K562 (cell line): Measurements from ENCODE around the gene TMCO2.

Experiments used
- GATAD2A ChIP-seq: fragments of 450-650 bp; IDR thresholded peaks from 2 replicates; pipeline ENCODE4 v1.6.1; 2017
- NR3C1 ChIP-seq: sonication (generic); formaldehyde crosslinking; IDR thresholded peaks from 2 replicates; pipeline ENCODE4 v1.8.1; 2022; ENCODE audit warnings: missing genetic modification reagents
- POLR2A ChIP-seq: fragments of 450-650 bp; conservative IDR thresholded peaks from 2 replicates; pipeline ENCODE4 v1.6.1; 2016
- SMAD1 ChIP-seq: fragments of 150-350 bp; IDR thresholded peaks from 2 replicates; pipeline ENCODE4 v1.6.1; 2014; ENCODE audit warnings: low read length, low read depth; ENCODE audit not compliant: partially characterized antibody
- TSC22D4 ChIP-seq: fragments of 450-650 bp; IDR thresholded peaks from 2 replicates; pipeline ENCODE4 v1.6.1; 2016; ENCODE audit warnings: missing genetic modification characterization, missing biosample characterization, control low read depth
- ZNF507 ChIP-seq: conservative IDR thresholded peaks from 2 replicates; pipeline ENCODE4 v1.6.1; 2017; ENCODE audit warnings: missing genetic modification characterization, missing compliant biosample characterization
- TF ChIP-seq, protein P1 (sequence below), 3 experiments: IDR thresholded peaks in 2 of 3; conservative IDR thresholded peaks in 1 of 3; 2 replicates each; pipeline ENCODE4 v1.5.1; 2011 to 2012; ENCODE audit warnings: low read length in 3 of 3, mild to moderate bottlenecking in 3 of 3, control low read depth in 2 of 3, improper control_type of control experiment in 1 of 3, inconsistent platforms in 1 of 3, low read depth in 1 of 3, mixed read lengths in 1 of 3, moderate library complexity in 1 of 3; ENCODE audit not compliant: insufficient read depth in 2 of 3
- TF ChIP-seq, protein P2 (sequence below): fragments of 450-650 bp; formaldehyde crosslinking; IDR thresholded peaks from 2 replicates; pipeline ENCODE4 v1.4.0; 2022; ENCODE audit warnings: missing genetic modification characterization

GRCh38 chr1:40210511-40211204 lies 37.1 kb upstream of the TMCO2 start:
- TF ChIP-seq, protein P1, sequence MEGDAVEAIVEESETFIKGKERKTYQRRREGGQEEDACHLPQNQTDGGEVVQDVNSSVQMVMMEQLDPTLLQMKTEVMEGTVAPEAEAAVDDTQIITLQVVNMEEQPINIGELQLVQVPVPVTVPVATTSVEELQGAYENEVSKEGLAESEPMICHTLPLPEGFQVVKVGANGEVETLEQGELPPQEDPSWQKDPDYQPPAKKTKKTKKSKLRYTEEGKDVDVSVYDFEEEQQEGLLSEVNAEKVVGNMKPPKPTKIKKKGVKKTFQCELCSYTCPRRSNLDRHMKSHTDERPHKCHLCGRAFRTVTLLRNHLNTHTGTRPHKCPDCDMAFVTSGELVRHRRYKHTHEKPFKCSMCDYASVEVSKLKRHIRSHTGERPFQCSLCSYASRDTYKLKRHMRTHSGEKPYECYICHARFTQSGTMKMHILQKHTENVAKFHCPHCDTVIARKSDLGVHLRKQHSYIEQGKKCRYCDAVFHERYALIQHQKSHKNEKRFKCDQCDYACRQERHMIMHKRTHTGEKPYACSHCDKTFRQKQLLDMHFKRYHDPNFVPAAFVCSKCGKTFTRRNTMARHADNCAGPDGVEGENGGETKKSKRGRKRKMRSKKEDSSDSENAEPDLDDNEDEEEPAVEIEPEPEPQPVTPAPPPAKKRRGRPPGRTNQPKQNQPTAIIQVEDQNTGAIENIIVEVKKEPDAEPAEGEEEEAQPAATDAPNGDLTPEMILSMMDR (IDR thresholded peaks at IDR 0.05 in 2 of 3, conservative IDR thresholded peaks at IDR 0.05 in 1 of 3; ENCODE audit: insufficient read depth in 2 of 3, low read depth in 1 of 3, low read length in 3 of 3) = no peak
- no peak for TF ChIP-seq POLR2A
- TF ChIP-seq SMAD1 = no peak
- TF ChIP-seq, protein P2, sequence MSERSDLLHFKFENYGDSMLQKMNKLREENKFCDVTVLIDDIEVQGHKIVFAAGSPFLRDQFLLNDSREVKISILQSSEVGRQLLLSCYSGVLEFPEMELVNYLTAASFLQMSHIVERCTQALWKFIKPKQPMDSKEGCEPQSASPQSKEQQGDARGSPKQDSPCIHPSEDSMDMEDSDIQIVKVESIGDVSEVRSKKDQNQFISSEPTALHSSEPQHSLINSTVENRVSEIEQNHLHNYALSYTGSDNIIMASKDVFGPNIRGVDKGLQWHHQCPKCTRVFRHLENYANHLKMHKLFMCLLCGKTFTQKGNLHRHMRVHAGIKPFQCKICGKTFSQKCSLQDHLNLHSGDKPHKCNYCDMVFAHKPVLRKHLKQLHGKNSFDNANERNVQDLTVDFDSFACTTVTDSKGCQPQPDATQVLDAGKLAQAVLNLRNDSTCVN = no peak
- no peak for TF ChIP-seq GATAD2A
- TF ChIP-seq NR3C1 = no peak
- TF ChIP-seq ZNF507 (tag) = no peak
- no peak for TF ChIP-seq TSC22D4 (tag)
